GM10847 (cell line): ENCODE data around the gene MAGI1.

Experiments used
- POLR2A ChIP-seq: IDR thresholded peaks from 2 replicates; pipeline ENCODE4 v1.6.1; 2011; ENCODE audit not compliant: insufficient read length; ENCODE audit errors: extremely low read depth

Gene MAGI1

DNA sequence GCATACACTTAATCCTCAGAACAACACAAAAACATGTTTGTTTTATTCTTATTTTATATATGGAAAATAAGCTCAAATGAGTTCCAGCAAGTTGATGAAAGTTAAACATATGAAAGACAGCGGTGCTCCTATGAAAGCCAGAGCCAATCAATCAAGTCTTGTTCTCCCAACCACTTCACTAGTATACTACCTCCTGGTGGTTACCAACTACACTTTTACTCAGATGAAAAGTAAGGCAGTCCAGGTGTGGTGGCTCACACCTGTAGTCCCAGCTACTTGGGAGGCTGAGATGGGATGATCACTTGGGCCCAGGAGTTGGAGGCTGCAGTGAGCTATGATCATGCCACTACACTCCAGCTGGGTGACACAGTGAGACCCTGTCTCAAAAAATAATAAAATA lies 66.0 kb downstream of the MAGI1 start:
- no peak for TF ChIP-seq POLR2A

GRCh38 chr3:65971293-65972252 lies 67.1 kb downstream of the MAGI1 start:
- TF ChIP-seq POLR2A, result no peak

- no peak for TF ChIP-seq POLR2A
Measured at GRCh38 chr3:65968996-65969395, 69.7 kb downstream of the MAGI1 start.

DNA sequence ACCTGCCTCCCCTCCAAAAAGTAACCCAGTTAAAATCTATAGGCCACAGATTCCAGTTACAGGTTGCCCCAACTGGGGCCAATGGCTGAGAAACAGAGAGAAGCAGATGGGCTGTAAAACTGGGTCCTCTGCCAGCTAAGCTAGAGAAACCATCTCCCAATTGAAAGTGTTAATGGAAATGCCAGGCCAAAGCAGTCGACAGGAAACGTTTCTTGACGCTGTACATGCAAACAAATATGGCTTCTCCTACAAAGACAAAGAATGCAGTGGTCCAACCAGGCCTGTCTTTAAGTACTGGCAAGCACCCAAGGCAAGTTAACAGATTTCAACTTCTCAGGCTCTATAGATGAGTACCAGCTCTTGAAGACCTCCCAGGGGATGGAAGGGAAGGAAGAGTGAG lies 71.3 kb downstream of the MAGI1 start:
- no peak for TF ChIP-seq POLR2A

DNA sequence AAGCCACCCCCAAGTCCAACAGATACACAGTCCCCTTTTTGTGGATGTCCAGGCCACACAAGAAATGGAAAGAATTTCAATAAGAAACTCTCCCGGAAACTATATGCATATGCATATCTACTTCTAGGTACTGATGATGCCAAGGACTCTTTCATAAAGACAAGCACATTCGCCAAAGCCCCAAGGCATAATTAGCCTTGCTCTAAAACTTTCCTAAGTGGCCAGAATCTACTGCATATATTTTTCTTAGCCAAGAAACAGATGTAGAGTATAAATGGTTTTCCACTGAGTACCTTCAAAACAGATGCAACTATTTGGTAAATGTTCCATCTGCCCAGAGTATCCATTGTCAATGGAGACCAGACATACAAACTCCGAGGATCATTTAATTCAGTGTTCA lies 73.9 kb downstream of the MAGI1 start:
- no peak for TF ChIP-seq POLR2A

DNA sequence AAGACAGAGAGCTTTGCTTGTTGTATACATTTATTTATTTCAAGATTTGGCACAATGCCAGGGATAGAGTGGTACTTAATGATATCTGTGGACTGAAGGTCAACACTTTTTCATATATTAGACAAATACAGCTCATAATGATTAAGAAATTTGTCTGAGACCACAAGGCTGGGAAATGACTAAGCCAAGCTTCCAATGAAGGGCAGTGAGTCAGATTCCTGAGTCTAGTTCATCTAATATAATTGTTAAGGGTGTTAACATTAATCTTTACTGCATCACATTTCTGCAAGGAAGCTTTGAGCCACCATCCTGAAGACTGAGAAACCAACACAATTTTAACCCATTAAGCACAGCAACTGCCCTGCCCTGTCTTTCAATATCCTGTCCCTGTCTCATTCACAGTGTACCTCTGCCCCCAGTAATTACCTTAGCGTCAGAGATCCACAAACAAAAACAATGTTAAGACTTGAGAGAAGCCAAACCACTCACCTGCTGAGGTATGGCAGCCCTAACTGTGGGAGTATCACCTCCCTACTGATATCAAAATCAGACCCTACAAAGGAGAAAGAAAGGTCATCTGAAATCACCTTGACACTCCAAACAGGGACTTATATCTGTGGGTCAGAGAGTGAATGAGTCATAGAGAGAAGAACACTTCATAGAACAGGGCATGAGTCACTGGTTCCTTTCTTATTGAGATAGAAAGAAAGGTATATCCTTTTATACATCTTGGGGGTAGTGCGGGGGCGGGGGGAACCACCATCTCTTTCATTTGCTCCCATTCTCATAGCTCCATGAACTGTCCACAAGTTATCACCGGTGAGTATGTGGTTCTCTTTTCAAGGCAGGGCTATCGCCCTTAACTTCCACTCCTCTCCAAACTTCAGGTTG lies 74.7 kb downstream of the MAGI1 start:
- no peak for TF ChIP-seq POLR2A

- no peak for TF ChIP-seq POLR2A
Measured at GRCh38 chr3:65961733-65962132, 77.0 kb downstream of the MAGI1 start.

DNA sequence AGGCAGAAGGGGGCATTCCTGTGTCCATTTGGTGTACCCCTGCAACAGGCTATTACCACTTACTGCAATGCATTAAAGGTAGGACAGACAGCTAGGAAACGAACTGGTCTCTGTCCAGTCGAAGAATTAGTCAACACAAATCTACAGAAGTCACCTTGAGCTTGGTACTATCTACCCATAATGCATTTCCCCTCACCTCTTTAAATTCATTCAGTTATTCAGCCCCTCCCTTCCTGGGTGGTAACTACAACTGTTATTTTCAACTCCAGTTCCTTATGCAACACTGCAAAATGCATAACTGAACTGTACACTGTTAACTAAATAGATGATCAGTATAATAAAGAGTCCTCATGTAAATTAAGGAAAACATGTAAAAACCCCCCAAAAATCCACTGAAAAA lies 77.6 kb downstream of the MAGI1 start:
- no peak for TF ChIP-seq POLR2A

DNA sequence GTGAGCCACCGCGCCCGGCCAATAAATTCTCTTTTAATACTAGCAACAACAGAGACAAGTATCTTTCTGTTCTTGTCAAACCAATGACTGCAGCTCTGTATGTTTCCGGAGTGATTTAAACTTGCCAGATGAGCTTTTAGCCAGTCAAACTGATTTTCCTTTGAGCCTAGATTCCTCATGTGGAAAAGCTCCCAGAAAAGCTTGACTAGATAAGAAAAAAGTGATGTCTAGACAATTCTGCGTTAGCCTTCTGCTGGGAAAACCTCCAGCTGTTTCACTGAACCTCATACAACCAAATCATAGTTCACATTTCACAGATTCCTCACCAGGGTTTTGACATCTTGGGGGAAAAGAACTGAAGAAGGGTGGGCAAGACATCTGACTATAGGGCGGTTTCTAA lies 78.6 kb downstream of the MAGI1 start:
- TF ChIP-seq POLR2A, result no peak

GRCh38 chr3:65958216-65958615 lies 80.5 kb downstream of the MAGI1 start:
- TF ChIP-seq POLR2A, result no peak

GRCh38 chr3:65955792-65956477 lies 82.8 kb downstream of the MAGI1 start:
- TF ChIP-seq POLR2A, result no peak

- no peak for TF ChIP-seq POLR2A
Measured at GRCh38 chr3:65953881-65954733, 84.6 kb downstream of the MAGI1 start.

GRCh38 chr3:65953301-65953812 lies 85.4 kb downstream of the MAGI1 start:
- no peak for TF ChIP-seq POLR2A

GRCh38 chr3:65952842-65953241 lies 85.9 kb downstream of the MAGI1 start:
- TF ChIP-seq POLR2A, result no peak
